ENCODE results near the gene EPAS1.

Gene EPAS1

GRCh38 chr2:46296840-46297545, at the start of gene EPAS1:
EPAS1 (plus strand) TSS chr2:46297407; CDS start chr2:46297912, 505 bp downstream.
- DNase-seq (ENCODE audit: low spot score) = peak; percentile 84

GRCh38 chr2:46248171-46248570, 49.0 kb upstream of the EPAS1 start:
- DNase-seq (ENCODE audit: low spot score) = no peak

GRCh38 chr2:46249654-46250053, 47.6 kb upstream of the EPAS1 start:
- no peak for DNase-seq (ENCODE audit: low spot score)

GRCh38 chr2:46252891-46253659, 44.1 kb upstream of the EPAS1 start:
- no peak for DNase-seq (ENCODE audit: low spot score)

- DNase-seq (ENCODE audit: low spot score) = no peak
Measured at GRCh38 chr2:46254474-46254873, 42.7 kb upstream of the EPAS1 start.

- DNase-seq (ENCODE audit: low spot score) = no peak
Measured at GRCh38 chr2:46256563-46257142, 40.6 kb upstream of the EPAS1 start.

GRCh38 chr2:46257476-46257875, 39.7 kb upstream of the EPAS1 start:
- DNase-seq (ENCODE audit: low spot score) = peak; percentile 12

- DNase-seq (ENCODE audit: low spot score) = no peak
Measured at GRCh38 chr2:46257980-46258379, 39.2 kb upstream of the EPAS1 start.

GRCh38 chr2:46258937-46259776, 38.0 kb upstream of the EPAS1 start:
- DNase-seq (ENCODE audit: low spot score) = no peak

DNA sequence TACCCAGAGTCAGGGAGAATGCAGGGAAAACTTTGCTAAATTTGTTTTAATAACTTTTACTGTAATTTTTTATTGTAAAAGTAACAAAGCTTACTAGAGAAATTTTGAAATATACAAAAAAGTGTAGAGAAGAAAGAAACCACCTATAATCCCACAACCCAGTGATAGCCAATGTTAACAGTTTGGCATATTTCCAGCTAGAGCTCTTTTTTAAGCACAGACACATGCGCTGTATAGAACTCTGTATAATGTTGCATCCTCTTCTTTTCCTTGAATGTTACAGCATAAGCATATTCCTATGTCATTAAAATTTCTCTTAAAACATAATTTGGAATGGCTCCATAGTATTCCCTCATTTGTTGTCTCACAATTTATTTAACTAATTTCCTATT, 37.4 kb upstream of the EPAS1 start:
- no peak for DNase-seq (ENCODE audit: low spot score)

GRCh38 chr2:46260305-46260704, 36.9 kb upstream of the EPAS1 start:
- no peak for DNase-seq (ENCODE audit: low spot score)

GRCh38 chr2:46262248-46262938, 34.8 kb upstream of the EPAS1 start:
- DNase-seq (ENCODE audit: low spot score) = no peak

- no peak for DNase-seq (ENCODE audit: low spot score)
Measured at GRCh38 chr2:46263347-46263746, 33.9 kb upstream of the EPAS1 start.

GRCh38 chr2:46264447-46264846, 32.8 kb upstream of the EPAS1 start:
- no peak for DNase-seq (ENCODE audit: low spot score)

DNA sequence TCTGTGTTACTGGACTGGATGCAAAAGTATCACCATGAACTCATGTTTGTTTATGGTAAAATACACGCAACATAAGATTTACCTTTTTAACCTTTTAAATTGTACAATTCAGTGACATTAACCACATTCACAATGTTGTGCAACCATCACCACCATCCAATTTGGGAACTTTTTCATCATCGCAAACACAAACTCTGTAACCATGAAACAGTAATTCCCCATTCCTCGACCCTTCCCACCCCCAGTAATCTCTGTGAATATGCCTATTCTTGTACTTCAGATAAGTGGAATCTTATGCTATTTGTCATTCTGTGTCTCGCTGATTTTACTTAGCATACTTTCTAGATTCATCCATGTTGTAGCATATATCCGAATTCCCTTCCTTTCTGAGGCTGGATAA, 31.1 kb upstream of the EPAS1 start:
- DNase-seq (ENCODE audit: low spot score) = no peak

- DNase-seq (ENCODE audit: low spot score) = no peak
Measured at GRCh38 chr2:46267616-46268015, 29.6 kb upstream of the EPAS1 start.

- no peak for DNase-seq (ENCODE audit: low spot score)
Measured at GRCh38 chr2:46268196-46268595, 29.0 kb upstream of the EPAS1 start.

GRCh38 chr2:46269001-46269400, 28.2 kb upstream of the EPAS1 start:
- no peak for DNase-seq (ENCODE audit: low spot score)

- DNase-seq (ENCODE audit: low spot score) = no peak
Measured at GRCh38 chr2:46269544-46270273, 27.5 kb upstream of the EPAS1 start.

DNA sequence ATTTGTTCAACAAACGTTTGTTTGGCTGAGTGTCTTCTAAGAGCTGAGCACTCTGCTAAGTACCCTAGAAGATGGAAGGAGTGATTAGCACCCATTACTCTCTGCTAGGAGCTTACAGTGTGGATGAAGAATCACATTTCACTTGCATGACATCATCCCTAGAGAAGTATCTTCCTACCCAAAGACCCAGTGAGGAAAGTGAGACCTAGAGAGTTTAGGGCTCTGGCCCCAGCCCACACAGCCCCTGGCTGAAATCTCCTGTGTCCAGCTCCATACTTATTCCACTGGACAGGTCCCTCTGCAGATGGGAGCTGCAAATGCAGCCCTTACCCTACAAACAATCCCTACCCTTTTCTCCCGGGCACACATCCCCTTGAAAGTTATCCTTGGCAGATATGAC, 26.8 kb upstream of the EPAS1 start:
- DNase-seq (ENCODE audit: low spot score) = no peak
